Umbilical cord (tissue), 2 donors: ENCODE data around the gene OR4E2. TPM values are rescaled to one million over a fixed set of nuclear protein-coding genes. Genes with fewer than 3 reads are reported as not detected.
"Not testable (repeated sequence)": the region's sequence is repeated elsewhere in the genome, so short reads cannot be mapped to it uniquely, and the experiment has no call there.

ENCODE experiments used
- DNase-seq: peaks from one replicate; pipeline ENCODE4 v3.0.0-alpha.2; 2015; ENCODE audit warnings: low spot score
- total RNA-seq: library from RNA; depleted of rRNA; stranded (reverse); fragments of >200 nt; gene quantifications from one replicate; pipeline ENCODE4 v1.2.3, GENCODE V29; 2014; ENCODE audit warnings: low replicate concordance; ENCODE audit not compliant: insufficient read depth

OR4E2 gene
- 8.4 TPM for total RNA-seq

GRCh38 chr14:21653331-21653885 lies at the start of gene OR4E2:
Gene OR4E2 (plus strand): TSS chr14:21653835. CDS start chr14:21665083, 11,248 bp downstream.
- DNase-seq = no peak

DNA sequence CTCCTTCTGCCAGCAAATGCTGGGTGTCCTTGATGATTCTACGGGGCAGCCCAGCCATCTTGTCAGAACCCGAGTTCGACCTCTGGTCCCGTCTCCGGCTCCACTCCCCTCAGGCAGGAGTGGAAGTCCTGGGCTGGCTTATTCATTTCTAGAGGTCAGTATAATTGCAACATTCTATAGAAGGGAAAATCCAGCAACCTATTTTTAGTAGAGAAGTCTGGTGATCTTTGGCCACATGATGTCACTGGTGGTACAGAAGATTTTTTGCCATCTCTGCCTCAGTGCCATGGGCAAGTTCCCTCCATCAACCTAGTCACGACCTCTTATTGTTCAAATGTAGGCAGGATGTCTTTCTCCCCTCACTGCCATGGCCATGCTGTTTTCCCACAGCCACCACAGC lies 41.3 kb upstream of the OR4E2 start:
- DNase-seq = no peak

- no peak for DNase-seq
These were observed 39.4 kb upstream of the OR4E2 start for GRCh38 chr14:21614240-21614639.

DNA sequence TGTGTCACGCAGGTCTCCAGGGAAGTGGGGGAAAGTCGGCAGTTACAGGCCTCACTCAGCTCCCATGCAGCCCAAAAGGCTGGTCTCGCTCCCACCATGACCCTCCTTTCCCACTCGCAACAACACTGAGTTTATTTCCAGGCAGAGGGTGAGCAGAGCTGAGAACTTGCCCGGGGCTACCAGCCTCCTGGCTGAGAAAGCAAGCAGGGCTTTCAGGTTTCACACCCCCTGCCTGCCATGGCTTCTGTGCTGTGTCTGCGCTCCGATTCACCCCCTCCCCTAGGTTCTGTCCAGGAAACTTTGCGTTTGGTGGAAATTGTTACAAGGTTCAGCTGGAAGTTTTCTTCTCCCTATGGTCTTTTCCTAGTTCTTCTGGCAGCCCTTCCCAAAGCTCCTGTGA lies 36.0 kb upstream of the OR4E2 start:
- DNase-seq = no peak

DNA sequence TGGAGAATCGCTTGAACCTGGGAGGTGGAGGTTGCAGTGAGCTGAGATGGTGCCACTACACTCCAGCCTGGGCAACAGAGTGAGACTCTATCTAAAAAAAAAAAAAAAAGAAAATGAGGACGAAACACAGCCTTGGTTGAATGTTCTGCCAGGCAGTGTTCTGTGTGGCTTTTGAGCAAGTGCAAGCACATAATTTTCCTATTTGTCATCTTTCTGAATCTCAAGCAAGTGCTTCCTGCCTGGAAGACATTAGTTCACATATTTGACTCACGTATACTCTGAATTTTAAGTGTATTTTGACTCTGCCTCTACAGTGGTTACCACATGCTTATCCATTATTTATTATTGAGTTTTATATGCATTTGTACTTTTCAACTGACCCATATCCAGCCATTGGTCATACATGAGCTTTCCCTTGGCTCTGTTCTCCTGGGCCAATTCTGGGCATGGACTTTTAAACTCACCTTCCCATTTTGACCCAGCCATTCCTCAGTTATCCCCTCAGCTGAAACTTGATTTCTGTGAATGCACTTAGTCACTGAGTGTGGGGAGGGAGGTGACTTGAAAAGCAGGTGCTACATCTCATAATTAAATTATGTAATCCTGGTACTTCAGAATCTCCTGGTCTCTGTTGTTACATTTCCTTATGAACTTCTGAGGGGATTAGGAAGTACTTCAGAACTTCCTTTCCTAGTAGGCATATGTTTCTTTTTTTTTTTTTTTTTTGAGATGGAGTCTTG lies 27.0 kb upstream of the OR4E2 start:
- no peak for DNase-seq

DNA sequence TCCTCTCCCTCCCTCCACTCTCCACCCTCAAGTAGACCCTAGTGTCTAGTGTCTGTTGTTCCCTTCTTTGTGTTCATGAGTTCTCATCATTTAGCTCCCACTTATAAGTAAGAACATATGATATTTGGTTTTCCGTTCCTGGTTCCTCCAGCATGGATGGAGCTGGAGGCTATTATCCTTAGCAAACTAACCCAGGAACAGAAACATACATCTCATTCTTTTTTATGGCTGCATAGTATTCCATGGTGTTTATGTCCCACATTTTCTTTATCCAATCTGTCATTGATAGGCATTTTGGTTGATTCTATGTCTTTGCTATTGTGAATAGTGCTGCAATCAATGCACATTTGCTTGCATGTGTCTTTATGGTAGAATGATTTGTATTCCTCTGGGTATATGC lies 23.1 kb upstream of the OR4E2 start:
- DNase-seq = not testable (repeated sequence)

DNA sequence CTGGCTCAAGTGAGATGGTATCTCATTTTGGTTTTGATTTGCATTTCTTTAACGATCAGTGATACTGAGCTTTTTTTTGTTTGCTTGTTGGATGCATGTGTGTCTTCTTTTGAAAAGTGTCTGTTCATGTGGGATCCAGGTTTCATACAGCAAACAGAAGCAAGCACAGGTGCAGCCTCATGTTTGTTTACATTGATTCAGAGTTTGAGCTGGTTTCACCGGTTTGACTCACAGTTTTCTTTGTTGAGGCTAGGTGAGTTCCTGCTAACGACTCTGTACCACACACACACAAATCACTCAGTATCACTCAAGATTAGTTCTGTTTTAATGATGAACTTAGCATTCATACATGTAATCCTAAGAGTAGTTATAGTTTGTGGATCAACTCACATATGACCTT lies 22.6 kb upstream of the OR4E2 start:
- DNase-seq = no peak

DNA sequence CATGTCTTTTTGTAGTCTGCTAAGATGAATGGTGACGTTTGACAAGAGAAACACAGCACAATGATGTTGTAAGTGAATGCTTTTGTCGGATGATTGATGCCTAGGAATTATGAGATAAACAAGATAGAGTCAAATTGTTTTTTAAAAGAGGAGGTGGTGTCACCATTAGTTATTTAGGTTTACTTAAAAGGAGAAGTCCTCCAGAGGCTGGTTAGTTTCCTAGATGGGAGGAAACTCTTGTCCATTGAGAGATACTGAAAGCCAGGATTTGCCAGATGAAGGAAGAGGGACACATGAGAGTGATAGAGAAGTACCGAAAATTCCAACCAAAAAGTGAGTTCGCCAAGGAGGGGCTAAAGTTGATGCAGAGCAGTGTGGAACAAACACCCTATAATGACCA lies 18.8 kb upstream of the OR4E2 start, which contains the start of gene OR10G2:
TSS of gene OR10G2 (minus strand) at position 101 of the 400 bp plus-strand sequence. CDS start at position 3, 98 bp downstream.
- no peak for DNase-seq

DNA sequence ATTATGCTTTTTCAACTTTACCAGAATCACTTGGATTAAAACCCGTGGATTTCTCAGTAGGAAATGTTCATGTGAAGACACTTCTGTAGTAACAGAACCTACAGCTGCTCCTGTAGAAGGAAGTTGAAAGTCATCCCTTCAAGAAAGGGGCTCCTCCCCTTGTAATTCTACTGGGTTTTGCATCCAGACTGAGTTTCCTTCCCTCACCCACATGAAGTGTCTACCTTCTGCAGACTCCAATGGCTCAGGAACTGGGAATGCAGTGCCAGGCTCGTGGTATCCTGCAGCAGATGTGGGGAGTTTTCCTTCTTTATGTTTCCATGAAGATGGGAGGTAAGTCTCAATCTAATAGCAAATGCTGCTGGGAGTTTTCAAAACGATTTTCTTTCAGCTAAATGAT lies 11.0 kb upstream of the OR4E2 start:
- no peak for DNase-seq

DNA sequence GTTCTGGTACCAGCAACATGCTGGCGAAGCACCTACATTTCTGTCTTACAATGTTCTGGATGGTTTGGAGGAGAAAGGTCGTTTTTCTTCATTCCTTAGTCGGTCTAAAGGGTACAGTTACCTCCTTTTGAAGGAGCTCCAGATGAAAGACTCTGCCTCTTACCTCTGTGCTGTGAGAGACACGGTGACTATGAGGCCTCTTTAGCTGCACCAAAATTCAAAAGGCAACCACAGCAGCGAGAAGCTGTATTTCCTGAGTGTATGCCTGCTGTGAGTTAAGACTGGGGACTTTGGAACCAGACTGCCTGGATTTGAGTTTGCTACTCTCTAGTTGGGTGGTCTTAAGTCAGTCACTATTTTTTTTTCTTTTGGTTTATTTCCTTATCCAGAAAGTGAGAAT lies 10.2 kb upstream of the OR4E2 start:
- no peak for DNase-seq

GRCh38 chr14:21647380-21647779 lies 6.3 kb upstream of the OR4E2 start:
- no peak for DNase-seq

DNA sequence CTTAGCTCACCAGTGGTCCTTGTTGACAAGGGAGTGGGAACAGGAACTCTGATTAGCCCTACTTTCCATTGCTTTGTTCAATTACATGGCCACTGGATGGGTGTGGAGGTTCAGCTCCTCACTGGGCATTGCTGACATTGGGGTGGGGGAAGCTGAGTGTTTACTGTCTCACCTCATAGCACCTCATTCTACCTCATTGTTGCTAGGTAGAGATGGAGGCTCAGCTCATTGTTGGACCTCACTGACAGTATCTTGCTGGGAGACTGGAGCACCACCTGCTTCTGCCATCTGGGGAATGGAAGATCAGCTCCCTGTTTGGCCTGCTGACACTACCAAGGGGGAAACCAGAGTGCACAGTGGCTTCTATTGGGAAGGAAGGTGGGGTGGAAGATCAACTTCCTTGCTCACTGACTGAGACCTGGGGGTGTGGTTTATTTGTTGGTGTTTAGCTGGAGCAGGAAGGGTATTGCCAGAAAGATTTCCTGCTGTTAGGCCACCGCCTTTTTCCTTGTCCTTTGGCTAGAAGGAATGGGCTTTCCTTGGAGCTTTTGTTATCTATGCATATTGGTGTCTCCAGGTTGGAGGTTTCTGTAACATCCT lies 1.3 kb upstream of the OR4E2 start:
- no peak for DNase-seq

DNA sequence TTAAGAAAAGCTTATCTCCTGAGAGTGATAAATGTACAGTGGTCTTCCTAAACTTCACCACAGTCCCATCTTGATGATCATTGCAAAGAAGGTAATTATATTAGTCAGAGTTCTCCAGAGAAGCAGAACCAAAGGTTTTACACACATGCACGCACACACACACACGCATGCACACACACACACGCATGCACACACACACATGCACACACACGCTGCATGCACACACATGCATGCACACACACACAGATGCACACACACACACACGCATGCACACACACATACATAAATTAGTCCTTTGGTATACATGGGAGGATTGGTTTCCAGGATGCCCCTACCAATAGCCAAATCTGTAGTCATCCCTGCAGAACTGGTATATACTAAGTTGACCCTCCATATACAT lies 580 bp downstream of the OR4E2 start:
- no peak for DNase-seq

DNA sequence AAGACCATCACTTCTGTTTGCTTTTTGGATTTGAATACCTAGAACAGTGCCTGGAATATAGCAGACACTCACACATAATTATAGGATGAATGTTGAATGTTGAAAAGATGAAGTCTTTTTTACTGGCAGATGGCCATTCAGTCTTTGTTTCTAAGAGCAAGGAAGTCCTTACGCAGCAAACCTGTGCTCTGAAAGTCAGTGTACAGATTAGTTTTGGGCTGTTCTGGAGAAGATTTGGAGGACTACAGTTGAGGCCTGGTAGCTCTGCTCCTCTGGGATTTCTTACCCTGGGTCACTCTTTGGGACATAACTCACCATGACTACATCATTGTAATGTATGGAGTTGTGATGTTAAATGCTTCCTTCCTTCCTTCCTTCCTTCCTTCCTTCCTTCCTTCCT lies 3.3 kb downstream of the OR4E2 start:
- DNase-seq = no peak

DNA sequence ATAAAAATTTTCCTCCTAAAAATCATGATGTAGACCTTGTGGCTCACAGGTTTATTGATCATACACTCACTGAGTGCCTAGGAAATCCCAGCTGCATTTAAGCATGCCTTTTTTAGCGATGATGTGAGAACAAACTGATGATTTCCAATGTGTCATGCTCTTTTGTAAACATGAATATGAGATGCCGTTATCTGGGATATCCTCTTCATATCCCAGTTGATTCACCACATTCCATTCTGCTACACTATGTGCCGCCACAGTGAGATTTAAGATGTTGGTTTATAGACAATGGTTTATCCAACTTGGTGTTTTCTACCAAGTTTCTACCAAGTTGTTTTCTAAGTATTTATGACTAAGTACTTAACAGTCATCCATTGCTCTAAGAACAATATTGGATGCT lies 14.7 kb downstream of the OR4E2 start:
- DNase-seq = no peak

GRCh38 chr14:21669284-21669683 lies 15.6 kb downstream of the OR4E2 start:
- DNase-seq = no peak

- no peak for DNase-seq
These were observed 17.7 kb downstream of the OR4E2 start for GRCh38 chr14:21671371-21671770.

DNA sequence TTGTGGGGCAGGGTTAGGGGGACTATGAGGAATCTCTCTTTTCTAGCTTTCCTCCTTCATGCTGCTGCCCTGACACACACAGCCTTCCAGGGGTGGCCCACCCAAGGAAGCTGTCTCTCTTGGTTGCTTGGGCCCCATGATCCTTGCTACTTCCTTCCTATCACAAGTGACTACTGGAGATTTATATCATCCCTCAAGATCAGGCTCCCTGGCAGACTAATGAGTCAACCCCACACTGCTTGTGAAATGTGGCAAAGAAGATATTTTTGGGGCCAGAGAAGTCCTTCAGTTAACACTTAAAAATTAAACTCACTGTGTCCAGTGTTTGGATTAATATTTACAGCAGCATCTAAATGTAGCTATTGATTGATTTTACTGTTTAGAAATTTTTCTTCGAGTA lies 18.5 kb downstream of the OR4E2 start:
- no peak for DNase-seq

DNA sequence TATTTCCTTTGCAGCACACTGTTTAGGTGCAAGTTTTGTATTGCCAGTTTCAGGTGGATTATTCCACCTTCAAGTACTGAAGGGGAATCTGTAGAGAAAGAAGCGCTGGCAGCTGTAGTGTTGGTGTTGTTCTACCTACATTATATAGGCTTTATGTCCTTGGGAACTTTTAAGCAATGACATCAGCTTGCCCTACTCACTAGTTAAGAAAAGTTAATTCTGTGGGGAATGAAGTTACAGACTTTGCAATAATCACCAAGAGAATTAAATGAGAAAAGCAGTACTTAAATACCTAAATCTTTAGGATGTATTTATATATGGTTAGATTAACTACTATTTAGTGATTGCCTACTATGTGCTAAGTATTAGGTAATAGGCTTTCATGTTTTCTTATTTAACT lies 20.1 kb downstream of the OR4E2 start, which contains the start of gene OR4E1:
TSS of gene OR4E1 (minus strand) at position 101 of the 400 bp plus-strand sequence. CDS start 2,883 bp downstream, outside the sequence.
- DNase-seq = no peak

- no peak for DNase-seq
These were observed 21.9 kb downstream of the OR4E2 start for GRCh38 chr14:21675566-21675965.

- no peak for DNase-seq
These were observed 26.4 kb downstream of the OR4E2 start for GRCh38 chr14:21680072-21680471.

GRCh38 chr14:21686468-21686867 lies 32.8 kb downstream of the OR4E2 start:
- no peak for DNase-seq

DNA sequence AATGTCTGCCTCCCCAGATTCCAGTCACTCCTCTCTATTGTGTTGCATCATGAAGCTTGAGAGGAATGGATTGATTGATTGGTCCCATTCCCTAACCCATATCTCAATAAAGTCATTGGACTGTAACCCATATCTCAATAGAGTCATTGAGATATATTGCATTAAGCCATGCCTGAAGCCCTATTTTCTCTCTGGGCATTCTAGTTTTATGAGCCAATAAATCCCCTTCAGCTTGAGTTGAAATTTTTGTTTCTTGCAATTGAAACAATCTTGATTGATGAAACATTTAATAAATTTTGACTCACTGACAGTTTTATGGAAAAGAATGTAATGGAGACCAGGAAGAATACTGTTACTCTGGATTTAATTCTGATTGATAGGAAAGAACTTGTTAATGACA lies 40.8 kb downstream of the OR4E2 start:
- no peak for DNase-seq
